Measurements from ENCODE around the gene LRGUK.

Gene LRGUK

DNA sequence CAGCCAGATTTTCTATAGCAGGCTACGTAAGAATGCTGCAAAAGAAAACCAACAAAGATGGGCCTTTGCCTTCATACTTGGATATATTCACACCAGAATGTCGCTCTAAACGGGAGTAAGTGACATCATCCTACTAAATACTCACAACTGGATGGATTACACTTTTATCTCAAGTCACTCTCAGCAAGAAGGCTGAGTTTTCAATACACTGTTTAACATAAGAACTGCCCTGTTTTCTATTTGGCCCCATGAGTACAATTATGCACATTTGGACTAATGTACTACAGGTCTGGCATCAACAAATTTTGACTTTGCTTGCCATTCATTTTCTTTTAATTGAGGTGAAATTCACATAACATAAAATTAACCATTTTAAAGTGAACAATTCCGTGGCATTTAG lies 181.4 kb downstream of the LRGUK start:
- DNase-seq, result no peak

GRCh38 chr7:134311807-134312206 lies 184.7 kb downstream of the LRGUK start:
- no peak for DNase-seq

- no peak for DNase-seq
Measured at GRCh38 chr7:134312717-134313116, 185.6 kb downstream of the LRGUK start.

GRCh38 chr7:134313543-134313942 lies 186.4 kb downstream of the LRGUK start:
- DNase-seq, result no peak
